ENCODE data around the gene TRAPPC3.
A peak's percentile ranks its signal among the peaks of the same experiment; 100 is the strongest.

The TRAPPC3 gene

GRCh38 chr1:36151134-36151844 lies 2.0 kb upstream of the TRAPPC3 start:
- no peak for DNase-seq (ENCODE audit: low spot score)

- DNase-seq (ENCODE audit: low spot score) = peak; percentile 94
These were observed 1.2 kb upstream of the TRAPPC3 start for GRCh38 chr1:36150296-36151133.

GRCh38 chr1:36149973-36150295 lies 648 bp upstream of the TRAPPC3 start:
- DNase-seq (ENCODE audit: low spot score) = no peak

- DNase-seq (ENCODE audit: low spot score) = no peak
These were observed 457 bp downstream of the TRAPPC3 start for GRCh38 chr1:36148821-36149236.

GRCh38 chr1:36144413-36144812 lies 4.9 kb downstream of the TRAPPC3 start:
- DNase-seq (ENCODE audit: low spot score) = no peak

GRCh38 chr1:36143424-36143823 lies 5.9 kb downstream of the TRAPPC3 start:
- no peak for DNase-seq (ENCODE audit: low spot score)

- DNase-seq (ENCODE audit: low spot score) = no peak
These were observed 7.2 kb downstream of the TRAPPC3 start for GRCh38 chr1:36142121-36142520.

- DNase-seq (ENCODE audit: low spot score) = no peak
These were observed 9.8 kb downstream of the TRAPPC3 start for GRCh38 chr1:36139521-36139920.

- no peak for DNase-seq (ENCODE audit: low spot score)
These were observed 11.5 kb downstream of the TRAPPC3 start for GRCh38 chr1:36137776-36138175.

GRCh38 chr1:36137226-36137625 lies 12.1 kb downstream of the TRAPPC3 start:
- DNase-seq (ENCODE audit: low spot score) = no peak

- DNase-seq (ENCODE audit: low spot score) = peak; percentile 88
These were observed 12.8 kb downstream of the TRAPPC3 start for GRCh38 chr1:36136535-36136934.

GRCh38 chr1:36135796-36136195 lies 13.5 kb downstream of the TRAPPC3 start:
- DNase-seq (ENCODE audit: low spot score) = no peak

- DNase-seq (ENCODE audit: low spot score) = no peak
These were observed 14.0 kb downstream of the TRAPPC3 start for GRCh38 chr1:36135330-36135667.

GRCh38 chr1:36134505-36135329 lies 14.6 kb downstream of the TRAPPC3 start:
- peak; percentile 52 for DNase-seq (ENCODE audit: low spot score)

- DNase-seq (ENCODE audit: low spot score) = no peak
These were observed 15.3 kb downstream of the TRAPPC3 start for GRCh38 chr1:36134031-36134430.

- DNase-seq (ENCODE audit: low spot score) = peak; percentile 69
These were observed 15.8 kb downstream of the TRAPPC3 start for GRCh38 chr1:36133484-36133883.

GRCh38 chr1:36132029-36132428 lies 17.3 kb downstream of the TRAPPC3 start:
- no peak for DNase-seq (ENCODE audit: low spot score)

- no peak for DNase-seq (ENCODE audit: low spot score)
These were observed 20.4 kb downstream of the TRAPPC3 start for GRCh38 chr1:36128905-36129206.

GRCh38 chr1:36128126-36128904 lies 21.0 kb downstream of the TRAPPC3 start:
- no peak for DNase-seq (ENCODE audit: low spot score)

- DNase-seq (ENCODE audit: low spot score) = no peak
These were observed 22.3 kb downstream of the TRAPPC3 start for GRCh38 chr1:36126797-36127500.

- DNase-seq (ENCODE audit: low spot score) = no peak
These were observed 23.1 kb downstream of the TRAPPC3 start for GRCh38 chr1:36126005-36126716.
